Activated CD4-positive, alpha-beta T cell treated with anti-CD3 and anti-CD28 coated beads, Interleukin-2, amount 50 U/mL, for 1 hour (primary cell): Measurements from ENCODE around the gene LIAS.
"Not testable (repeated sequence)": the region's sequence is repeated elsewhere in the genome, so short reads cannot be mapped to it uniquely, and the experiment has no call there.

ENCODE experiments used
- DNase-seq: peaks from one replicate; pipeline ENCODE4 v3.0.0-alpha.2; 2020

The LIAS gene

DNA sequence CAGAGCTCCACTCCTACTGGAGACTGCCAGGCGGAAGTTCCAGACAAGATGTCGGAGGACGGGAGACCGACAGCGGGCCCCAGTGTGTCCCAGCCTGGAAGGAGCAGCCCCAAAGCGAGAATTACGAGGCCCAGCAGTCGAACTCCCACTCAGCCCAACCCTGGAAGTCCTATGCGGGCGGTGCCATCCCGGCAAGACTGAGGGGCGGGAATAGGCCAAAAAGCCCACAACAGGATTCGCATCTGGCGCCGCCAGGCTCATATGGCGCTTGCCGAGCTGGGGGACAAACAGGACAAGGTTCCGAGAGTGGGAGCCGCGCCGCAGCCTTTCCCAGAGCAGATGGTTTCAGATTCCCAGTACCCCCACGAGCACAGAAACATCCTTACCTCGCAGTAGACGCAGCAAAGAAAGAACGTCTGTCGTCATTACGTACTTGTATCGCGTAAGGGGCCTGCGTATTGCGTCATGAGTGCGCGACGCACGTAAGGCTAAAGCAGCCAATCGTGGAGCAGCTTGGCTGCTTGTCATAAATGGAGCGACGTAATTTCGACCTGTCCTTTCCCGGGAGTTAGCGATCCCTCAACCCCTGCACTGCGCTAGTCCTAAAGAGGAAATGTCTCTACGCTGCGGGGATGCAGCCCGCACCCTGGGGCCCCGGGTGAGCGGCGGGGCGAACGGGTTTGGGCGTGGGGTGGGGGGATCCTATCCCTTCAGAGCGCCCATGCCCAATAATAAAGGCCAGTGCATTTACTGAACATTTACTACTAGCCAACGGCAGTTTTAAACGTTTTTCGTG lies at the start of gene LIAS, which contains the start of gene RPL9:
TSS of gene LIAS (plus strand) at position 552 of the 796 bp plus-strand sequence. CDS start at position 614, 62 bp downstream.
TSS of gene RPL9 (minus strand) at position 418 of the 796 bp plus-strand sequence. CDS start 483 bp downstream, outside the sequence.
- DNase-seq = peak; percentile 92

DNA sequence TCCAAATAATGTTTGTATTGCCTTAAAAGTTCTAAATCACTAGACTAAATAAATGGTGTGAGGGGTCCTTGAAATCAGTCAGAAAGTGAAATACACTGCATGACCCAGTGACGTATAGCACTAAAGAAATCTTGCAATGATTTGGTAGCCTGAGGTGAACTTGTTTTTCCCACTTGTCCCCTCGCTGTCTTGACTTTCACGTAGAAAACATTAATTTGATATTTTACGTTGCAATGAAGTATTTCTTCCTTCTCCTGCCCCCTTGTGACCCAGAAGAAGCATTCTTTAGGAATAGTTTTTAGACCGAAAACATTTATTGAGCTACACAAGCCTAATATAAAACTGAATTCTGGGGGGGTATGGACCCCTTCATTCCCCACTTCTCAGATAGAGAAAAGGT lies 48.4 kb upstream of the LIAS start:
- no peak for DNase-seq

DNA sequence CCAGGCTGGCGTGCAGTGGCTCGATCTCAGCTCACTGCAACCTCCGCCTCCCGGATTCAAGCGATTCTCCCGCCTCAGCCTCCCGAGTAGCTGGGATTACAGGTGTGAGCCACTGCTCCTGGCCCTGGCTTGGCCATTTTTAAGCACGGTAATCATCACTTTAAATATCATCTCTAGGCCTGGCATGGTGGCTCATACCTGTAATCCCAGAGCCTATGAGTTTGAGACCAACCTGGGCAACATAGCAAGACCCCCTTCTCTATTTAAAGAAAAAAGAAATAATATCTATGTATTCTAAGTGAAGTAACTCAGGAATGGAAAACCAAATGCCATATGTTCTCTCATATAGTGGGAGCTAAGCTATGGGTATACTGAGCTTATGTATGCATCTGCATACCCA lies 47.3 kb upstream of the LIAS start:
- not testable (repeated sequence) for DNase-seq

DNA sequence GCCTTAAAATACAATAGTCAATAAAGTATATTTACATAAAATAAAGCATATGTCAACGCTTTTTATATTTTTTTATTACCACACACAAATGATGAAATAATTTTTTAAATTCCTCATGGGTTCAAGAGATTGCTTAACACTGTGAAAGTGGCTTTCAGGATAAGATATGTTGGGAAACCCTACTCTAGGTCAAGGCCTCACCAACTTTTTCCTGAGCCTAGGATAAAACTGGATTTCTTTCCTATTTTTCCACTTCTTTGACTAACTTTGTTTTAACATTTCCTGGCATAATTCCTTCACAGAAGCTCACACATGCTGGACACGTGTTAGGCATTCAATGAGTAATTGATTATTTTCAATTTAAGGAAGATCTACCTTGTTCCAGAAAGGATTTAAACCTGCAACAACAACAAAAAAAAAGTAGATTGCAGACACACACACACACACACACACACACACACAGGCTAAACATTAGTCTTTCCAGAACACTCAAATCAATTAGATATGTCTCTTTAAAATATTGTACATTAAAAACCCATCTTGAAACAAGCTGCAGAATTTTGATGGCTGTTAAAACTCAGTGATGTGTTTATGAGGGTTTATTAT lies 43.1 kb upstream of the LIAS start:
- no peak for DNase-seq

DNA sequence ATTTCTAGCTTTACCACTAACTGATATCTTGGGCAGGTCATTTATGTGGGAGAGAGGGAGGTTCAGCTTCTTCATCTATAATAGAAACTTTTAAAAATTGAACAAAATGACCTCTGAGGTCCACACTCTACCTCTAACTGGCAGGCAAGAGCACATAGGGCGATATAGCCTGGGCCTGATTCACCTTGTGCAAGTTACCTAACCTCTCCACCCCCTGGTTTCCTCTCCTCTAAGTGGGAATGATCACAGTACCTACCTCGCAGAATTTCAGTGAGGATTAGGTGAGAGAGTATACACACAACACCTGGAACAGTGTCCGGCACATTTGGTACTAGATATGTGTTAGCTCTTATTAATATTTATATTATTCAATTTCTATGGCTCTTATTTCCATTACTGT lies 36.6 kb upstream of the LIAS start:
- no peak for DNase-seq

DNA sequence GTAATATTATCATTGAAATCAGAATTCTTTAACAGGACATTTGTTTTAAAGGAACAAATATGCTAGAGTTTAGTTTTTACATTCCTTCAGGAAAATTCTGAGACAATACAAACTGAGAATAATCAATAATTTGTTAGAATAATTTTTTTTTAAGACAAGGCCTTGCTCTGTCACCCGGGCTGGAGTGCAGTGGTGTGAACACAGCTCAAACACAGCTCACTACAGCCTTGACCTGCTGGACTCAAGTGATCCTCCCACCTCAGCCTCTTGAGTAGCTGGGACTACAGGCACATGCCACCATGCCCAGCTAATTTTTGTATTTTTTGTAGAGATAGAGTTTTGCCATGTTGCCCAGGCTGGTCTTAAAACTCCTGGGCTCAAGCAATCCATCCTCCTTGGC lies 33.6 kb upstream of the LIAS start:
- DNase-seq = not testable (repeated sequence)

DNA sequence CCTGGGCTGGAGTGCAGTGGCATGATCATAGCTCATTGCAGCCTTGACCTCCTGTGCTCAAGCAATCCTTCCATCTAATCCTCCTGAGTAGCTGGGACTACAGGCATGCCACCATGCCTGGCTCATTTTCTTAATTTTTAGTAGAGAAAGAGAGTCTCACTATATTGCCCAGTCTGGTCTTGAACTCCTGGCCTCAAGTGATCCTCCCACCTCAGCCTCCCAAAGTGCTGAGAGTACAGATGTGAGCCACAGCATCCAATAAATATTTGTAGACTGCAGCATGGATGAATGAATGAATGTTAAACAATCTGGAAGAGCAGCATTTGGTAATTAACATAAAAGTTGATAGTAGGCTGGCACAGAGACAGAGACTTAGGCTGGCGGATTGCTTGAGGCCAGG lies 32.1 kb upstream of the LIAS start:
- DNase-seq = no peak

DNA sequence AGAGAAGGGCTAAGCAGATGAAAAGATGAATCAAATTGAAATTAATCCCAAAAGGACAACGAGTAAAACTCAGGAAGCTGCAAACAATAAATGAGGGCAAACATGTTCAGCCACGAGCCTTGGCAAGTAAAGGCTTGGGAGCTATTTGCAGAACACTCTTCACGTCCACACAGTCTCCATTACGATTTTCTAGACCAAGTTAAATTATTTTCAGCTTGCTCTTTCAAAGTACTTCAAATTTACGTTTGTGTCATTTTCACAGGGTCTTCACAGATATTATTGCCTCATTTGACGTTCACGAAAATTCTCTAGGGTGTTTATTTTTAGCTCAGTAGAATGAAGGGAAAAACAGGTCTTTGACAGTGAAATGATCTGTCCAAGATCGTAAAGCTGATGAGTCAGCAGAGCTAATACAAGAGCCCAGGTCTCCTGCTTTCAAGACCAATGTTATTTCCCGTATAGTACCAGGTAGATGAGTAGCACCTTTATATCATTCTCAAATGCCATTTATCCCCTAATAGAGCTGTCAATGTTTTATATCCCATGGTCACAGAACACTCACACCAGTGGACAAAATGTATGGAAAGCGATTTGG lies 31.2 kb upstream of the LIAS start:
- no peak for DNase-seq

DNA sequence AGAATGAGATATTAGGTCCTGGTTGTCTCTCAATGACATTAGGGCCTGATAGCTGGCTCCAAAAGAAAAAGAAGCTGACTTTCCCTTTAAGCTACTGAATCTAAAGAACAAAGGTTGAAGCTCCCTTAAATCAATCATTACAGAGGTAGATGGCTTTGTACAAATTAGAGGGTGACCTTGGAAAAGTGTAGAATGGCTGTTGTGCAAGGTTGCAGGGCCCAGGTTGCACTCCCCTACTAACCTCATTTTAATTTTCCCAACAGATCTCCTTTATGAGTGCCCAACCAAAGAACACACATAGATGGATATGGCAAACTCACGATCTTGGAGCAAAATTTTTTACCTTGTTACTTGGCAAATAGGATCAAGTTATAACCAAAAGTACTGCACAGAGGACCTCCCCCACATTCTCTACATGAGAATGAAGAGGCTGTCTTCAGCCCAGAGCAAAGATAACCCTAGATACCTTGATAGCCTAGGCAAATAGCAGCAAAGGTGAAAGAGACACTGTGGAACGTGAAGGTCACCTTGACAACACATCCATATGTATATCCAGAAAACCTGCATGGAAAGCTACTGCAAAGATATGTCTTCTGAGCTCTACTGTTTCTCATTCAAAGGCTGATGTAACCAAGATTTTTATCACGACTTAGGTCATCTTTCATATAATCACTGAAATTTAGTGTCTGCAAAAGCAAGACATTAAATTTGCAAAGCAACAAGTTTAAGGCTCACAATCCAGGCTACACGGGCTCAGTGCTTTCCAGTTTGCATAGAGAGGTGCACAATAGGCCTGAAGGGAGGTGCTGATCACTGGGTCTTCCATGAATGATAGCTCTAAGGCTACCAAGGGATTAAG lies 29.2 kb upstream of the LIAS start:
- DNase-seq = no peak

DNA sequence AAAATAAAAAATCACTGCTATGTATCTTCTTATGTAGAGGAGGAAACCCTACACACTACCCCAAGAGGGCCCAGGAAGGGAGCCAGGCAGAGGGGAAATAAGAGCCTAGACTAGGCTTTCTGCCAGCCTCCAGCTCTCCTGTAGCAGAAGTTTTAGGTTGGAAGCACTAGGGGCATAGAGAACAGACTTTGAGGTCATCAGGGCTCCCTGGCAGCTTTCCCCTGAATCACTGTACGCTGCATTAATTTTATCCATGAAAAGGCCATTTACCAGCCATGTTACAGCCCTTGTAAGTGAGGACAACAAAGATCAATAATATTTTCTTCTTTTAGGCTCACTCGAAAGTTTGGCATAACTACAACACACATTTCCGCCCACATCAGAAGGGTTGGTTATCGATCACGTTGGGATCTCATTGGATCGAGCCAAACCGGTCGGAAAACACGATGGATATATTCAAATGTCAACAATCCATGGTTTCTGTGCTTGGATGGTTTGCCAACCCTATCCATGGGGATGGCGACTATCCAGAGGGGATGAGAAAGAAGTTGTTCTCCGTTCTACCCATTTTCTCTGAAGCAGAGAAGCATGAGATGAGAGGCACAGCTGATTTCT lies 24.9 kb upstream of the LIAS start:
- DNase-seq = no peak

DNA sequence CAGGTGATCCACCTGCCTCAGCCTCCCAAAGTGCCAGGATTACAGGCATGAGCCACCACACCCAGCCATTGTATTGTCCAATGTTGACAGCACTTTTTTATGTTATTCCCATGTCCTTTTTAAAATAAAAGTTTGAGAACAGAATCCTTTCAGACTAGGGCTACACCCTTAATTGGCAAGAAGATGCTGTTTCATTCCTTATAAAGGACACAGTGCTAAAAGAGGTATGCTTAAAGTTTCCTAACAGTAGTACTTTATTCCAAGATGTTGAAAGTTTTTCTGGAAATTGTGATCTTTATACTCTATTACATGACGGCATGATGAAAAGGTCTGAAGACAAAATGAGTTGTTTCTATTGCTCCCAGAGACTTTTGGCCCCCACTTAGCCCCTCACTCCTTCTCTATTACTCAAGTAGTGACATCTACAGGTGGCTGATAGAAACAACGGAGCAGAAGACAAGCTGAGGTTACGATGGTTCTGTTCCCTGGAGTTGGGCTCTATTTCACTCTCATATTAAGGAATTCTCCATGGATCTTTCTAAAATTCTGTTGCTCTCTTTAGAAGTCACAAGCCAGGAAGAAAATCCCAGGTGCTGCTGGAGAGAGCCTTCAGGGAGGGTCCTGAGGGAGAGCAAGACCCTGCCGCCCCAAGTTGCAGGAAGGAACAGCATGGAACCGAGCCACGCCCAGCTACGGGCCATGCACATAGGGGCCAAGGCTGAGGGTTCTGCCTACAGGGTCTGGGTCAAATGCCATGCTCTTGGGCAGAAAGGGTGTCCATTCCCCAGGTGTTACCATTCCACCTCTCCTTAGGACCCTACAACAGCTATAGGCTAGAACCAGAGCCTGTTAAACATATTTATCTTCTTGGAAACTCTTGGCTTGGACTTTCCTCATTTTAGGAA lies 22.9 kb upstream of the LIAS start:
- no peak for DNase-seq

DNA sequence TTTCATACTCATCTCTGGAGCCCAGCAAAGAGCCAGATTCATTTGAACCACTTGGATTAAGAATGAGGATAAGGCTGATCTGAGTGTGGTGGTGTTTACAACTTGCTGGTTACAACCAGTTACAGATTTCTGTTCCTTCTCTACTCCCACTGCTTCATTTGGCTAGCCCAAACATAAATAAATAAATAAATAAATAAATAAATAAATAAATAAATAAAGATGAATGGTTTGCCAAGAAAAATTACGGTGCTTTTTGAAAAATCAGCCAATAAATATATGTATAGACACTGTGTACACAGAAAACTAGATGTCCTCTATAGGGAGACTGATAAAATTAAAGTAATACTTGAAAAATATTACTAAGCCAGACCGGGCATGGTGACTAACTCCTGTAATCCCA lies 17.3 kb upstream of the LIAS start:
- no peak for DNase-seq

DNA sequence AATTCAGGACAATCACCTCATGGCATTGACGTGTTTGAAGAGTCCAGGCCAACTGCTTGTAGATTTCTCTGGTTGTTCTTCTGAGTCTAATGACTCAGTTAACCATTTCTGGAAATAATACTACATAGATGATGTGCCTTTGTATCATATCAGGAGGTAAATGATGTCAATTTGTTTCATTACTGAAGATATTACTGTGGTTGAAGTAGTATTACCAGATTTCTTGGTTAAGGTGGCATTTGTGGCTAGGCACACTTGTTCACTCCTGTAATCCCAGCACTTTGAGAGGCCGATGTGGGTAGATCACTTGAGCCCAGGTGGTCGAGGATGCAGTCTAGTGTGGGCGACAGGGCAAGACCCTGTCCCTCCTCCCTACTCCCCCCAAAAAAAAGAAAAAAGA lies 15.9 kb upstream of the LIAS start:
- DNase-seq = no peak

DNA sequence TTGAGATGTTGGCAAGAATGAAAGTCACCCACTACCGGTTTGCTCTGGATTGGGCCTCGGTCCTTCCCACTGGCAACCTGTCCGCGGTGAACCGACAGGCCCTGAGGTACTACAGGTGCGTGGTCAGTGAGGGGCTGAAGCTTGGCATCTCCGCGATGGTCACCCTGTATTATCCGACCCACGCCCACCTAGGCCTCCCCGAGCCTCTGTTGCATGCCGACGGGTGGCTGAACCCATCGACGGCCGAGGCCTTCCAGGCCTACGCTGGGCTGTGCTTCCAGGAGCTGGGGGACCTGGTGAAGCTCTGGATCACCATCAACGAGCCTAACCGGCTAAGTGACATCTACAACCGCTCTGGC lies 12.4 kb upstream of the LIAS start:
- no peak for DNase-seq

DNA sequence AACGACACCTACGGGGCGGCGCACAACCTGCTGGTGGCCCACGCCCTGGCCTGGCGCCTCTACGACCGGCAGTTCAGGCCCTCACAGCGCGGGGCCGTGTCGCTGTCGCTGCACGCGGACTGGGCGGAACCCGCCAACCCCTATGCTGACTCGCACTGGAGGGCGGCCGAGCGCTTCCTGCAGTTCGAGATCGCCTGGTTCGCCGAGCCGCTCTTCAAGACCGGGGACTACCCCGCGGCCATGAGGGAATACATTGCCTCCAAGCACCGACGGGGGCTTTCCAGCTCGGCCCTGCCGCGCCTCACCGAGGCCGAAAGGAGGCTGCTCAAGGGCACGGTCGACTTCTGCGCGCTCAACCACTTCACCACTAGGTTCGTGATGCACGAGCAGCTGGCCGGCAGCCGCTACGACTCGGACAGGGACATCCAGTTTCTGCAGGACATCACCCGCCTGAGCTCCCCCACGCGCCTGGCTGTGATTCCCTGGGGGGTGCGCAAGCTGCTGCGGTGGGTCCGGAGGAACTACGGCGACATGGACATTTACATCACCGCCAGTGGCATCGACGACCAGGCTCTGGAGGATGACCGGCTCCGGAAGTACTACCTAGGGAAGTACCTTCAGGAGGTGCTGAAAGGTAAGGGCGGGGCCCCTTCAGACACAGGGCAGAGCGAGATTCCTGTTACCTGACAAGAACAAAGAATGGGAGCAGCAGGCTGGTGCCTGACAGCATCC lies 11.8 kb upstream of the LIAS start:
- DNase-seq = peak; percentile 26

DNA sequence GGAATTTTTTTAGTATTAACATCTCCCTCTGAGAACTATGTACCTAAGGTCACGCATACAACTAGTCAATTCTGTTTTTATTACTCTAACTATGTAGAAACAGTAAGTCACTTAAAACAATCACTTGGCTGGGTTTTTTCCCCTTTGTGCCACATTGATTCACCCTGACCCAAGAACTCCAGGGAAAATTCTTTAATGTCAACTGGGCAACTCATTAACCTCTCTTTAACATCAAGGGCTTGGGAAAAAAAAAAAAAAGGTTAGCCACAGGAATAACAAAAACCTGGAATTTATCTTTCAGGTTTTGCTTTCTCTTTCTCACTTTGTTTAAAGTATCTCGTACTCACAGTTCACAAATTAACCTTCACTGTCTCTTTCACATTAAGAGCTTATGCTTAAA lies 8.2 kb upstream of the LIAS start:
- DNase-seq = no peak

DNA sequence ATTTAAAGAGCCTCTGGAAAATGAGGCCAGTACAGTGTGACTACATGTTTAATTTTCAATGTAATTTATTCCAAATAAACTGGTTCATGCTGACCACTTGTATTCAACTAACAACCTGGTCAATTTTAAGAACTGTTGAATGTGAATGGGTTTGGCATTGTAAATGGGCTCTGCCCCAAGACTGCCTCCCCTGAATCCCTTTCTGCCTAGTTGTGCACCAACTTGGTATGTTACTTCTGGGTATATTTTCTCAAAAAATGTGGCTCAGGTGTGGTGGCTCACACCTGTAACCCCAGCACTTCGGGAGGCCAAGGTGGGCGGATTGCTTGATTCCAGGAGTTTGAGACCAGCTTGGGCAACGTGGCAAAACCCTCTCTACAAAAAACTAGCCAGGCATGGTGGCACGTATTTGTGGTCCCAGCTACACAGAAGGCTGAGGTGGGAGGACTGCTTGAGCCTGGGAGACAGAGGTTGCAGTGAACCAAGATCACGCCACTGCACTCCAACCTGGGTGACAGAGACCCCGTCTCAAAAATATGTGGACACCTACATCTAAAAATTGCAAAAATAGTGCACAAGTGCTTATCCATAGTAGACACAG lies 7.3 kb upstream of the LIAS start:
- DNase-seq = no peak

DNA sequence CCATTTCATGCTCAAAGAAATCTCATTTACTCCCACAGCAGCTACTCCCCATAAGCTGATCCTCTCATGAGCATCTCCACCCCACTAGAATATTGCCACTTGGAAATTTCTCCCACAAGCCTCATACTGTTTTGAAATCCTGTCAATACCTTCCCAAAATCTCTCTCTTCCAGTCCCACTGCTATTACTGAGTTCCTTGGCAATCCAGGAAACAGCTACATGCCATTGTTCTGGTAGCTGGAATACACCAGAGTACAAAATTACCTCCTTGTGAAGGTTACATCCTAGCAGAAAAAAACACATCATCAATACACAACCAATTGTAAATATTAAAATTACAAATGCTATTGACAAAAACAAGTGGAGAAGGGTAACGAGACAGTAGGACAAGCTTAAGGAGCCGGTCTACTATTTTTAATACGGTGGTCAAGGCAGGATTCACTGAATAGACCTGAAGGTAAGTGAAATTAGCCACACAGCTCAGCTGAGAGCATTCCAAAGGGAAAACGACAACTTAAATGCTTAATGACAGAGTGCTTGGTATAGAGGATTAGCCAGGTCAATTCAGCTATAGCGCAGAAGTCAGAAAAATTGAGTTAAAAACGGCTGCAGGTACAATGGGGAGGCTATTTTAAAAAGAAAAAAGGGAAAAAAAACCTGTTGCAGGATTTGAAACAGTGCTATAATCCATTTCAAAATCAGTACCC lies 6.5 kb upstream of the LIAS start:
- DNase-seq = no peak

DNA sequence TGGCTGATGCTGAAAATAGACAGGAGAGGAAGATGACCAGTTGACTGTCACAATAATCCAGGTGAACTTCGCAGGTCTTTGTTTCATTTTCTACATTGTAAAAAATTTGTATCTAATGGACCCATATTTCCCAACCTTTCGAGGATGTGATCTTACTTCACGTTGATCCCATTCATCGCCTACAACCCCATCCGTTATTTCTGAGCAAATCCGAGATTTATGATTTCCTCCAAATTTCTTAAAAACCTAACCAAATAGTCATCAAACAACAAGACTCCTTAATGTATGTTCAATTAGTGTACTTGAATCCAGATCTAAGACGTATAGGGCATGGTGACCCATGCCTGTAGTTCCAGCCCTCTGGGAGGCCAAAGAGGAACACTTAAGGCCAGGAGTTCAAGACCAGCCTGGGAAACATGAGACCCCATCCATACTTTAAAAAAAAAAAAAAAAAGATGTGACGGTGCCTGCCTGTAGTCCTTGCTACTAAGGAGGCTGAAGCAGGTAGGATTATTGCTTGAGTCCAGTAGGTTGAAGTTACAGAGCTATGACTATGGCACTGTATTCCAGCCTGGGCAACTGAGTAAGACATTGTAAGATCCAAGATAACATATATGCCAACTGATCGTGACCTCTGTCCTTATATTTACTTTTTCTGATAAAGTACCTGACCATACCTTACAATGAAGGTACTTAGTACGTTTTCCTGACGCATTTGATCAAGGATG lies 5.8 kb upstream of the LIAS start:
- no peak for DNase-seq
